ENCODE results near the gene PARD3B. TPM values are rescaled to one million over a fixed set of nuclear protein-coding genes. Genes with fewer than 3 reads are reported as not detected.

The PARD3B gene
- total RNA-seq, 1 experiment from 2014 or later: 10.1 TPM

DNA sequence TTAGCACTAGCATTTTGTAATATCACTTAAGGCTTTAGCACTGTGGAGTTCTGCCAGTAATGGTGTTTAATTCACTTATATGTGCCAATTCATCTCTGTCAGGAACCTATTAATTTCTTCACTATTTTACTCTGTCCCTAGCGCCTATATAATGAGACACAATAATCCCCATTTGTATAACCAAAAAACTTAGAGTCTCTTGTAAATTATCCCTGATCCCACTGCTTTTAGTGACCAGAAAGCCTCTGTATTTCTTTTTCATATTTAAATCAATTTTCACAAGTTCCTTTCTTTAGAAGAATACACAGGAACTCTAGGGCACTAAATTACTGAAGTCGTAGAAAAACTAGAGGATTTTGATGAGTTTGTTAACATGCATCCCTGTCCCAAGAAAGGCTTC lies 894.3 kb downstream of the PARD3B start:
- Mint-ChIP-seq H3K36me3 (ENCODE audit: insufficient read depth, unreplicated experiment) (no peaks in the 10 kb centered on the region), H3K4me3 (ENCODE audit: low read depth, unreplicated experiment) (no peak overlapping the region), H3K27me3 (ENCODE audit: unreplicated experiment) (no peaks in the 10 kb centered on the region), H3K4me1 (ENCODE audit: low read depth, unreplicated experiment) (no peaks in the 10 kb centered on the region), H3K9me3 (ENCODE audit: low read depth, unreplicated experiment) (peaks cover 3% of the 10 kb centered on the region), H3K27ac (ENCODE audit: unreplicated experiment) (no peak overlapping the region)
- TF ChIP-seq, protein P1, sequence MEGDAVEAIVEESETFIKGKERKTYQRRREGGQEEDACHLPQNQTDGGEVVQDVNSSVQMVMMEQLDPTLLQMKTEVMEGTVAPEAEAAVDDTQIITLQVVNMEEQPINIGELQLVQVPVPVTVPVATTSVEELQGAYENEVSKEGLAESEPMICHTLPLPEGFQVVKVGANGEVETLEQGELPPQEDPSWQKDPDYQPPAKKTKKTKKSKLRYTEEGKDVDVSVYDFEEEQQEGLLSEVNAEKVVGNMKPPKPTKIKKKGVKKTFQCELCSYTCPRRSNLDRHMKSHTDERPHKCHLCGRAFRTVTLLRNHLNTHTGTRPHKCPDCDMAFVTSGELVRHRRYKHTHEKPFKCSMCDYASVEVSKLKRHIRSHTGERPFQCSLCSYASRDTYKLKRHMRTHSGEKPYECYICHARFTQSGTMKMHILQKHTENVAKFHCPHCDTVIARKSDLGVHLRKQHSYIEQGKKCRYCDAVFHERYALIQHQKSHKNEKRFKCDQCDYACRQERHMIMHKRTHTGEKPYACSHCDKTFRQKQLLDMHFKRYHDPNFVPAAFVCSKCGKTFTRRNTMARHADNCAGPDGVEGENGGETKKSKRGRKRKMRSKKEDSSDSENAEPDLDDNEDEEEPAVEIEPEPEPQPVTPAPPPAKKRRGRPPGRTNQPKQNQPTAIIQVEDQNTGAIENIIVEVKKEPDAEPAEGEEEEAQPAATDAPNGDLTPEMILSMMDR (IDR thresholded peaks at IDR 0.05; ENCODE audit: unreplicated experiment): no peak
- BruUV-seq (replicated peaks): no TSS peak
- intact Hi-C loops (cut with micrococcal nuclease; ENCODE audit: unreplicated experiment): no loop called here
- DNase-seq: no peak
- CTCF ChIA-PET: no interaction called here

DNA sequence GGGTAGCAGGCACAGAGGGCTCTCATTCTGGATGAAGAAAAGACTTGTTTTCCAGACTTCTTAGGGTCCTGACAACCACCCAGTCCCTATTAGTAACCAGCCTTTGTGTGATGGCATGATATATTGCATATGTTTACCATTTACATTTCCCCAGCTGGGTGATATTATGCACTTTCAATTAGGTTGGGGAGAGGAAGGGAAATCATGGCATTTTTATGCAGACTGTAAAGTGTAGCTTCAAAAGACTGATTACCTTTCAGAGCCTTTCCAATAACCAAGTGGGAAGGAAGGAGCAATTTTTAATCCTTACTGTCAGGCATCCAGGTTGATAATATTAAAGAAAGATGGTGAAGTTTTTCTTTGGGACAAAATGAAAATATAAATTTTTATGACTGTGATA lies 896.2 kb downstream of the PARD3B start:
- H3K27me3 Mint-ChIP-seq (ENCODE audit: unreplicated experiment): no peaks in the 10 kb centered on the region
- no peak overlapping the region for H3K4me3 Mint-ChIP-seq (ENCODE audit: low read depth, unreplicated experiment)
- H3K36me3 Mint-ChIP-seq (ENCODE audit: insufficient read depth, unreplicated experiment): no peaks in the 10 kb centered on the region
- CTCF ChIA-PET: no interaction called here
- no peak overlapping the region for H3K27ac Mint-ChIP-seq (ENCODE audit: unreplicated experiment)
- H3K4me1 Mint-ChIP-seq (ENCODE audit: low read depth, unreplicated experiment): no peaks in the 10 kb centered on the region
- DNase-seq: no peak
- TF ChIP-seq, protein P1 (IDR thresholded peaks at IDR 0.05; ENCODE audit: unreplicated experiment): no peak
- intact Hi-C loops (cut with micrococcal nuclease; ENCODE audit: unreplicated experiment): no loop called here
- H3K9me3 Mint-ChIP-seq (ENCODE audit: low read depth, unreplicated experiment): peaks cover 3% of the 10 kb centered on the region
- BruUV-seq (replicated peaks): no TSS peak

GRCh38 chr2:205448189-205448588 lies 902.9 kb downstream of the PARD3B start:
- CTCF ChIA-PET: interaction anchor here (0.6 to 1.1 kb wide), 2 partner anchors 15 to 46 kb away, joined by 3 to 4 read pairs; no protein-coding TSS in a partner anchor
- H3K4me3 Mint-ChIP-seq (ENCODE audit: low read depth, unreplicated experiment): no peak overlapping the region
- peaks cover 5% of the 10 kb centered on the region for H3K9me3 Mint-ChIP-seq (ENCODE audit: low read depth, unreplicated experiment)
- H3K36me3 Mint-ChIP-seq (ENCODE audit: insufficient read depth, unreplicated experiment): no peaks in the 10 kb centered on the region
- intact Hi-C loops (cut with micrococcal nuclease; ENCODE audit: unreplicated experiment): no loop called here
- no TSS peak for BruUV-seq (replicated peaks)
- H3K27ac Mint-ChIP-seq (ENCODE audit: unreplicated experiment): no peak overlapping the region
- TF ChIP-seq, protein P1 (IDR thresholded peaks at IDR 0.05; ENCODE audit: unreplicated experiment): no peak
- no peaks in the 10 kb centered on the region for H3K4me1 Mint-ChIP-seq (ENCODE audit: low read depth, unreplicated experiment)
- H3K27me3 Mint-ChIP-seq (ENCODE audit: unreplicated experiment): no peaks in the 10 kb centered on the region
- no peak for DNase-seq

DNA sequence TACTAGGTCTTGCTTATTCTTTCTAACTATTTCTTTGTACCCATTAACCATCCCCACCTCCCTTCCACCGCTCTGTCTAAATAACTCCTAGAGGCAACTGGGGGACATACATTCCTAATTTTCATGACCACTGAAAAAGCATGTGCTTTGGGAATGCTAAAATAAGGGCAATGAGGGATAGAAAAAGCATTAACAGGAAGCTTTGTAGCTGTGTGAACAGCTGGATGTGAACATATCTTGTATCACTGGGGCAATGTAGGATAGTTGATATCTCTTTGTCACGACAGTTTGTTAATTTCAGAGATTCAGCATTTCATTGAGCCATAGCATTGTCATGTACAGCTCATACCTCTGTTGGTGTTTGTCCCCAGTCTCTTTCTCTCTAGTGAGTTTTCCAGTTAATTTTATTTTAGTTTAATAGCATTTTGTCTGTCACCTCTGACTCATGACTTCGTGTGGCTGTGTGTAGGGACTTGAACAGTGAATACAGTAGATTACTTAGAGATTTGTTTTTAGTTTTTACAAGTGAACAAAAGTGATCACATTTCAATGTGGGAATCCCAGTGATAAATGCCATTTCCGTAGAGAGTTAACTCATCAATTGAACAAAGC lies 906.7 kb downstream of the PARD3B start:
- TF ChIP-seq, protein P1 (IDR thresholded peaks at IDR 0.05; ENCODE audit: unreplicated experiment): no peak

More for the DNA sequence above, 906.7 kb downstream of the PARD3B start:
- intact Hi-C loops (cut with micrococcal nuclease; ENCODE audit: unreplicated experiment): no loop called here
- CTCF ChIA-PET: no interaction called here
- Mint-ChIP-seq H3K4me1 (ENCODE audit: low read depth, unreplicated experiment) (no peaks in the 10 kb centered on the region), H3K36me3 (ENCODE audit: insufficient read depth, unreplicated experiment) (no peaks in the 10 kb centered on the region), H3K27me3 (ENCODE audit: unreplicated experiment) (no peaks in the 10 kb centered on the region), H3K27ac (ENCODE audit: unreplicated experiment) (no peak overlapping the region), H3K9me3 (ENCODE audit: low read depth, unreplicated experiment) (peaks cover 2% of the 10 kb centered on the region), H3K4me3 (ENCODE audit: low read depth, unreplicated experiment) (no peak overlapping the region)
- no peak for DNase-seq
- no TSS peak for BruUV-seq (replicated peaks)
